Osteoblast (primary cell): ENCODE measurements around the gene DSTN. TPM values are rescaled to one million over a fixed set of nuclear protein-coding genes. Genes with fewer than 3 reads are reported as not detected.

Experiments used
- DNase-seq: peaks from one replicate; pipeline ENCODE4 v3.0.0; 2011; ENCODE audit warnings: low spot score, mixed read lengths; ENCODE audit not compliant: insufficient read length; ENCODE audit errors: missing footprints
- H2AFZ ChIP-seq: 2 replicates; pipeline ENCODE4 v1.6.0; 2011; ENCODE audit warnings: mild to moderate bottlenecking, low read length
- H3K27ac ChIP-seq: 2 replicates; pipeline ENCODE4 v1.5.1; 2011; ENCODE audit warnings: mild to moderate bottlenecking, low read depth, low read length, moderate library complexity
- H3K27me3 ChIP-seq: 2 replicates; pipeline ENCODE4 v1.6.0; 2012; ENCODE audit warnings: mild to moderate bottlenecking, control low read depth, inconsistent platforms, low read length, moderate library complexity; ENCODE audit not compliant: insufficient read depth
- H3K36me3 ChIP-seq: 2 replicates; pipeline ENCODE4 v1.5.1; 2011; ENCODE audit warnings: mild to moderate bottlenecking, low read length, control low read depth, moderate library complexity; ENCODE audit not compliant: insufficient read depth
- H3K4me1 ChIP-seq: 2 replicates; pipeline ENCODE4 v1.5.1; 2011; ENCODE audit warnings: mild to moderate bottlenecking, low read length, control low read depth, moderate library complexity; ENCODE audit not compliant: insufficient read depth
- H3K4me2 ChIP-seq: 2 replicates; pipeline ENCODE4 v1.6.0; 2011; ENCODE audit warnings: mild to moderate bottlenecking, low read length; ENCODE audit not compliant: insufficient read depth
- H3K4me3 ChIP-seq: fragments of 200-600 bp; sonication (generic); 3 replicates; pipeline ENCODE4 v1.5.1; 2012; ENCODE audit warnings: mild to moderate bottlenecking, low read length, inconsistent platforms; ENCODE audit not compliant: insufficient read depth
- H3K79me2 ChIP-seq: 2 replicates; pipeline ENCODE4 v1.6.0; 2012; ENCODE audit warnings: mild to moderate bottlenecking, low read length, control low read depth, inconsistent platforms; ENCODE audit not compliant: insufficient read depth
- H3K9me3 ChIP-seq: 2 replicates; pipeline ENCODE4 v1.5.1; 2011; ENCODE audit warnings: low read depth, low read length, control low read depth
- H4K20me1 ChIP-seq: 2 replicates; pipeline ENCODE4 v1.6.0; 2012; ENCODE audit warnings: mild to moderate bottlenecking, low read length, control low read depth; ENCODE audit not compliant: insufficient read depth
- total RNA-seq: library from RNA; depleted of rRNA; stranded (reverse); fragments of >200 nt; gene quantifications from 2 replicates; pipeline ENCODE4 v1.2.3, GENCODE V29; 2012
- TF ChIP-seq, protein P1 (sequence below): IDR thresholded peaks from 2 replicates; pipeline ENCODE4 v1.5.1; 2011; ENCODE audit warnings: mild to moderate bottlenecking, low read depth, low read length, moderate library complexity; ENCODE audit errors: extremely low read depth

DSTN gene
- total RNA-seq, 1 donor: 627 TPM

DNA sequence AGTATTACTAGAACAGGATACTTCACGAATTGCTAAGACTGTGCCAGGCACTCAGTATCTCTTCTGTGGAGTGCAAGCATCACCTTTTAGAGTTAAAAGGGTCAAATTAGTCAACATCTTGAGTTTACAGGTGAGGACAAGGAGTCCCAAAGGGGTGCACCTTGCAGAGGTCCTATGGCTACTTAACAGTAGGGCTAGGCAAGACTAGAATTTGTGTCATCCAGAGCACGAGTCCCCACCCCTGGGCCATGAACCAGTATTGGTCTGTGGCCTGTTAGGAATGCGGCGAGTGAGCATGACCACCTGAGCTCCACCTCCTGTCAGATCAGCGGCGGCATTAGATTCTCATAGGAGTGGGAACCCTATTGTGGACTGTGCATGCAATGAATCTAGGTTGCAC is 10.5 kb upstream of the DSTN start:
- peak overlapping the region; percentile 83 for H3K4me2 ChIP-seq

DNA sequence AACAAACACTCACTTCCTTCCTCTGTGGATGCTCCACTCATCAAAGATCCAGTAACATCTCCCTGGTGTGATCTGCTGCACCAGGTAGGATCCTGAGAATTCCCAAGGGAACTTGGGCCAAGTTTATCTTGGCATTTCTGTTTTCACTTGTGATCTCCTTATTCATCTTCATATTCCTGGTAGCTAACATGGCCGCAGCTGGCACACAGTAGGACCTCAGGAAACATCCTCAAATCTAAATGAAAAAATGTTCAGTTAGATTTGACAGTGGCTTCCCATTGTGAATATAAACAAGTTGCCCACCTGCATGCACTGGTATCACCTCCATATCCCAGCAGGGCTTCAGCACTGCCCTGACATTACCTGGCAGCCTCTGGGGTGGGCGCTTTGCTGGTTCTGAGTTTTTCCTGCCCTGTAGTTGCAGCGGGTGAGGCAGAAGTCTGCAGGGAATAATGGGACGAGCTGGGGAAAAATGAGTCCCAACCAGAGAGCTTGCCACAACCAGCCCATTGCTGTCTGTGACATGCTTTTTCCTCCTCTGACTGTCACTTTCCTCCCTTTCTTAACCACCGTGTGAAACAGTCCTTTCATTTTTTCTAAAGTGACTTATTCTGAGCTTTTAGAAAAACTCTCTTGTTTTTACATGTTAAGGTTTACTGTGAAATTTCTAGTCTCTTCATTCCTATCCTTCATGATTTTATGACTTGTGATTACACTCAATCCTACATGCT is 9.4 kb upstream of the DSTN start:
- Histone ChIP-seq H3K36me3 (no peaks in the 10 kb centered on the region), H3K27ac (peak overlapping the region; percentile 34), H4K20me1 (no peaks in the 10 kb centered on the region), H3K4me2 (no peak overlapping the region), H3K9me3 (no peaks in the 10 kb centered on the region), H3K27me3 (no peaks in the 10 kb centered on the region), H2AFZ (no peak overlapping the region), H3K4me3 (no peak overlapping the region), H3K79me2 (no peaks in the 10 kb centered on the region), H3K4me1 (peaks cover 67% of the 10 kb centered on the region)
- TF ChIP-seq, protein P1, sequence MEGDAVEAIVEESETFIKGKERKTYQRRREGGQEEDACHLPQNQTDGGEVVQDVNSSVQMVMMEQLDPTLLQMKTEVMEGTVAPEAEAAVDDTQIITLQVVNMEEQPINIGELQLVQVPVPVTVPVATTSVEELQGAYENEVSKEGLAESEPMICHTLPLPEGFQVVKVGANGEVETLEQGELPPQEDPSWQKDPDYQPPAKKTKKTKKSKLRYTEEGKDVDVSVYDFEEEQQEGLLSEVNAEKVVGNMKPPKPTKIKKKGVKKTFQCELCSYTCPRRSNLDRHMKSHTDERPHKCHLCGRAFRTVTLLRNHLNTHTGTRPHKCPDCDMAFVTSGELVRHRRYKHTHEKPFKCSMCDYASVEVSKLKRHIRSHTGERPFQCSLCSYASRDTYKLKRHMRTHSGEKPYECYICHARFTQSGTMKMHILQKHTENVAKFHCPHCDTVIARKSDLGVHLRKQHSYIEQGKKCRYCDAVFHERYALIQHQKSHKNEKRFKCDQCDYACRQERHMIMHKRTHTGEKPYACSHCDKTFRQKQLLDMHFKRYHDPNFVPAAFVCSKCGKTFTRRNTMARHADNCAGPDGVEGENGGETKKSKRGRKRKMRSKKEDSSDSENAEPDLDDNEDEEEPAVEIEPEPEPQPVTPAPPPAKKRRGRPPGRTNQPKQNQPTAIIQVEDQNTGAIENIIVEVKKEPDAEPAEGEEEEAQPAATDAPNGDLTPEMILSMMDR: no peak
- DNase-seq: no peak

More for the DNA sequence above, 10.5 kb upstream of the DSTN start:
- Histone ChIP-seq H3K36me3 (no peaks in the 10 kb centered on the region), H3K79me2 (no peaks in the 10 kb centered on the region), H3K27me3 (no peaks in the 10 kb centered on the region), H2AFZ (no peak overlapping the region), H3K9me3 (no peaks in the 10 kb centered on the region), H4K20me1 (no peaks in the 10 kb centered on the region), H3K4me1 (peaks cover 58% of the 10 kb centered on the region), H3K27ac (peak overlapping the region; percentile 99), H3K4me3 (no peak overlapping the region)
- TF ChIP-seq, protein P1: no peak
- DNase-seq: no peak

DNA sequence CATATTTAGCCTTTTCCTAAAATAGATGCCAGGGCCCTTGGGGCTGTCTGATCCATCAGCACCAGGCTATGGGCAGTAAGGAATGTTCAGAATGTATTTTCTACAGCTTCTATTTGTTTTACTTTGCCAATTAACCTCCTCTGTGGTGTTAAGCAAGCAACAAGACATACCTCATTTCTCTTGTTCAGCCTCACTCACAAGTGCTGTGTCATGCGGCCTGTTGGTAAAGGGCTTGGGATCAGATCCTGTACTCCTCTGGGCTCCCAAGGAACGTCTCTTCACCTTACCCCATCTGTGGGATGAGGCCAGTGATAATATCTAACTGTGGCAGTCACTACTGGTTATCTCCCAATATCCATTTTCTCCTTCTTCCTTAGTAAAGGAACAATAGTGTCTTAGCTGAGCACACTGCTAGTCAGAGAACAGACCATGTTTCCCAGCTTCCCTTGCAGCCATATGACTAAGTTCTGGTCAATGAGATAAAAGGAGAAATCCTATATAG is 7.0 kb upstream of the DSTN start:
- TF ChIP-seq, protein P1: no peak
- H3K4me2 ChIP-seq: peak overlapping the region; percentile 52
- peak overlapping the region; percentile 81 for H2AFZ ChIP-seq
- no peaks in the 10 kb centered on the region for H3K27me3 ChIP-seq
- peaks cover 49% of the 10 kb centered on the region for H3K4me1 ChIP-seq
- peak overlapping the region; percentile 96 for H3K27ac ChIP-seq
- no peak overlapping the region for H3K4me3 ChIP-seq
- DNase-seq: peak; percentile 77
- no peaks in the 10 kb centered on the region for H3K9me3 ChIP-seq
- no peaks in the 10 kb centered on the region for H3K79me2 ChIP-seq
- H3K36me3 ChIP-seq: no peaks in the 10 kb centered on the region
- H4K20me1 ChIP-seq: no peaks in the 10 kb centered on the region

DNA sequence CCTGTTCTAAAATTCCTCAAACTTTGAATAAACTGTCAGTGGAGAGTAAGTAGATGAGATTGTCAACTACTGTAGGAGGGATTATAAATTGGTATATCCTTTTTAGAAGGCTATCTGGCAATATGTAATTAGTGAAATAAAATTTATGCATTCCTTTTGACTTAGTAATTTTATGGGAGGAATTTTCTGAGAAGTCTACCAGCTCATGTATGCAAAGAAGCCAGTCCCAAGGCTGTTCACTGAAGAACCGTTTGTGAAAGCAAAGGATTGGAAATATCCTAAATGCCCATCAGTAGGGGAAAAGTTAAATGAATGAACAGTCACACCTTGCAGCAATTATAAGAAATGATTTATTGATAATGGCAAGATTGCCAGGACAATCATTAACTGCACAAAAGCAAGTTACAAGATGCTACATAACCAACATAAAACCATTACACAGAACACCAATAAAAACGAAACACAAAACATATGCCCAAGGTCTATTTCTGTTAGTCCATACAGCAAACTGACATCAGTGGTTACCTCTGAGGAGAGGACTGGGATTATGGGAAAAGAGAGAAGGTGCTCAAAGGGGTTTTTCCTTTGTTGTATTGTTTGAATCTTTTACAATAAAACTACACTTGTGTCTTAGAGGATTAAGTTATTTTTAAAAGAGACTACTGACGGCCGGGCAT is 4.6 kb upstream of the DSTN start:
- Histone ChIP-seq H4K20me1 (no peaks in the 10 kb centered on the region), H3K27me3 (no peaks in the 10 kb centered on the region), H3K79me2 (peaks cover 9% of the 10 kb centered on the region), H3K4me2 (peak overlapping the region; percentile 45), H2AFZ (no peak overlapping the region), H3K9me3 (no peaks in the 10 kb centered on the region), H3K4me3 (no peak overlapping the region), H3K27ac (peak overlapping the region; percentile 44), H3K4me1 (peaks cover 37% of the 10 kb centered on the region), H3K36me3 (no peaks in the 10 kb centered on the region)
- TF ChIP-seq, protein P1: no peak
- DNase-seq: no peak
